HTERT RPE-1 (cell line): Measurements from ENCODE around the gene KAT14.
"Not testable (repeated sequence)": the region's sequence is repeated elsewhere in the genome, so short reads cannot be mapped to it uniquely, and the experiment has no call there.

Source experiments
- in situ Hi-C: fragments of 300-500 bp; cut with MboI; formaldehyde crosslinking; loops from 4 replicates; pipeline ENCODE4 v1.14.3; 2020; ENCODE audit warnings: low sequenced_read_pairs

Gene KAT14, protein sequence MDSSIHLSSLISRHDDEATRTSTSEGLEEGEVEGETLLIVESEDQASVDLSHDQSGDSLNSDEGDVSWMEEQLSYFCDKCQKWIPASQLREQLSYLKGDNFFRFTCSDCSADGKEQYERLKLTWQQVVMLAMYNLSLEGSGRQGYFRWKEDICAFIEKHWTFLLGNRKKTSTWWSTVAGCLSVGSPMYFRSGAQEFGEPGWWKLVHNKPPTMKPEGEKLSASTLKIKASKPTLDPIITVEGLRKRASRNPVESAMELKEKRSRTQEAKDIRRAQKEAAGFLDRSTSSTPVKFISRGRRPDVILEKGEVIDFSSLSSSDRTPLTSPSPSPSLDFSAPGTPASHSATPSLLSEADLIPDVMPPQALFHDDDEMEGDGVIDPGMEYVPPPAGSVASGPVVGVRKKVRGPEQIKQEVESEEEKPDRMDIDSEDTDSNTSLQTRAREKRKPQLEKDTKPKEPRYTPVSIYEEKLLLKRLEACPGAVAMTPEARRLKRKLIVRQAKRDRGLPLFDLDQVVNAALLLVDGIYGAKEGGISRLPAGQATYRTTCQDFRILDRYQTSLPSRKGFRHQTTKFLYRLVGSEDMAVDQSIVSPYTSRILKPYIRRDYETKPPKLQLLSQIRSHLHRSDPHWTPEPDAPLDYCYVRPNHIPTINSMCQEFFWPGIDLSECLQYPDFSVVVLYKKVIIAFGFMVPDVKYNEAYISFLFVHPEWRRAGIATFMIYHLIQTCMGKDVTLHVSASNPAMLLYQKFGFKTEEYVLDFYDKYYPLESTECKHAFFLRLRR

GRCh38 chr20:18137412-18138265, at the start of gene KAT14, which contains the start of gene PET117:
Gene KAT14 (plus strand): TSS chr20:18137863. CDS start chr20:18142661, 4,798 bp downstream.
Gene PET117 (plus strand): TSS chr20:18137863. CDS start chr20:18137956, 93 bp downstream.
- in situ Hi-C loops, result no loop called here

DNA sequence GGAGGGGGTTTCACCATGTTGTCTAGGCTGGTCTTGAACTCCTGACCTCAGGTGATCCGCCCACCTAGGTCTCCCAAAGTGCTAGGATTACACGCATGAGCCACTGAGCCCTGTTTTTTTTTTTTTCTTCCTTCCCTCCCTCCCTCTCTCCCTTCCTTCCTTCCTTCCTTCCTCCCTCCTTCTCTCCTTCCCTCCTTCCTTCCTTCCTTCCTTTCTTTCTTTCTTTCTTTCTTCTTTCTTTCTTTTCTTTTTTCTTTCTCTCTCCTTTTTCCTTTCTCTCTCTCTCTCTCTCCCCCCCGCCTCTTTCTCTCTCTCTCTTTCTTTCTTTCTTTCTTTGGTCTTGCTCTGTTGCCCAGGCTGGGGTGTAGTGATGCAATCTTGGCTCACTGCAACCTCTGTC, 49.4 kb upstream of the KAT14 start:
- in situ Hi-C loops, result not testable (repeated sequence)

- in situ Hi-C loops, result not testable (repeated sequence)
These were observed 48.8 kb upstream of the KAT14 start for GRCh38 chr20:18088841-18089240.

GRCh38 chr20:18090044-18090443, 47.6 kb upstream of the KAT14 start:
- in situ Hi-C loops, result no loop called here

- in situ Hi-C loops, result no loop called here
These were observed 47.2 kb upstream of the KAT14 start for GRCh38 chr20:18090477-18090876.

DNA sequence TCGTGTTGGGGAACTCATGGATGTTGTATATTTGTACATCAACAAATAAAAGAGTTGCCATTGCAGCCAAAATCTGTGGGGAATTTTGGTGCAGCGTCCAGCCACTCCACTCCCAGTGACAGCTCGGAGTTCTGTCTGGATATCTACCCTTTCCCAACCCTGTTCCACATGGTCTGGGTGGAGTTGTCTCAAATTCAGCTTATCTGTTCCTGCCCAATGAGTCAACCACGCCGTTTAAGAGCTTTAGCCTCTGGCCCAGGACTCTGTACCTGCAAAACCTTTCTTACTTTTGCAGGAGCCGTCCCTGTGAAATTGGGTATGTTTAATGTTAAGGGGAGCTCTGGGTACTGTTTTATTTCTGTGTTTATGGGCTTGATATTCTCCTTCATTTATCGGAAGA, 46.0 kb upstream of the KAT14 start:
- in situ Hi-C loops, result no loop called here

DNA sequence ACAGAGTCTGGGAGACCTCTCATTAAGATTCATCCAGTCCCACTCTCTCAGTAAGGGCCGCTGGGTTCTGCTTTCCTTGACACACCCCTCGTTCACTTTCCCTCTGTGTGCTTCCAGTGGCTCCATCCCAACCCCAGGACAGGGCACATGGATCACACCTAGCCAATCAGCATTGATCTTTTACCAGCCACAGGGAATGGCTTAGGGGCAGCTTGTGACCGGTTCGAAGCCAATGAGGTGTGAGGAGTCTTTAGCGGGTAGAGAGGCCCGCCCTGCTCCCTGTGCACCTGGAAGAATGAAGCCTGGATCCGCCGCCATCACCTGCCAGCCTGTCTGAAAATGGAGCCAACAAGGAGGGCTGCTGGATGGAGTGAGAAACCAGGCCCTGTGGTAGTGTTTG, 44.8 kb upstream of the KAT14 start:
- in situ Hi-C loops, result no loop called here

GRCh38 chr20:18093388-18093787, 44.3 kb upstream of the KAT14 start:
- in situ Hi-C loops, result no loop called here

GRCh38 chr20:18094191-18094590, 43.5 kb upstream of the KAT14 start:
- in situ Hi-C loops, result no loop called here

GRCh38 chr20:18100569-18100968, 37.1 kb upstream of the KAT14 start:
- in situ Hi-C loops, result not testable (repeated sequence)

DNA sequence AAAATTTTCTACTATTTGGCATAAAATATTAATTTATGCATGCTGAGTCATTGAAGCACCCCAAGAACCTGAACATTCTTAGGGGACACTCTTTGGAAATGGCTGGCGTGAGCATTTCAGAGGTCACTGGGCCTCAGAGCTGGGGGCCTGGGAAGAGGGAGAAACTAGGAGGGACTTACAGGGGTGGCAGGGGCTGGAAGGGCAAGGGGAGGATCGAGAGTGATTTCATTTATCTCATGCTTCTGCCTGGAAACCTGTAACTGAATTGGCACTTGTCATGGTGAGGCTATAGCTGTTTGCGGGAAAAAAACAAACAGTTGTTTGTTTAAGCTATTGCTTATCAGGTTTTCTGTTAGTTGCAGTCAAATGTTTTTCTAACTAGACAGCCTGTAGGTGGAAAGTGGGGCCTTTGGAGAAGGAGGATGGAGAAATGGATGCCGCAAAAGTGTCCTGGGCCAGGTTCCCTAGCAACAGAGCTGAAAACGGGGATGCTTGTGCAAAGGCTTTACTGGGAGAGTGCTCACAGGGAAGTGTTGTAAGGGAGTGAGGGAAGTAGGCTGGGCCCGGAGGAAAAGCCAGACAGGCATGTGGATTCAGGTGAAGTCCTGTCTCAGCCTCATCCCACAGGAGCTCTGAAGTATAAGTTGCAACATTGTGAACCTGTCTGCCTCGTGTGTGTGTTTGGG, 36.4 kb upstream of the KAT14 start:
- in situ Hi-C loops, result no loop called here

GRCh38 chr20:18103497-18103896, 34.2 kb upstream of the KAT14 start:
- in situ Hi-C loops, result no loop called here

GRCh38 chr20:18108326-18108725, 29.3 kb upstream of the KAT14 start:
- in situ Hi-C loops, result no loop called here

- in situ Hi-C loops, result not testable (repeated sequence)
These were observed 9.1 kb upstream of the KAT14 start for GRCh38 chr20:18128574-18128973.

DNA sequence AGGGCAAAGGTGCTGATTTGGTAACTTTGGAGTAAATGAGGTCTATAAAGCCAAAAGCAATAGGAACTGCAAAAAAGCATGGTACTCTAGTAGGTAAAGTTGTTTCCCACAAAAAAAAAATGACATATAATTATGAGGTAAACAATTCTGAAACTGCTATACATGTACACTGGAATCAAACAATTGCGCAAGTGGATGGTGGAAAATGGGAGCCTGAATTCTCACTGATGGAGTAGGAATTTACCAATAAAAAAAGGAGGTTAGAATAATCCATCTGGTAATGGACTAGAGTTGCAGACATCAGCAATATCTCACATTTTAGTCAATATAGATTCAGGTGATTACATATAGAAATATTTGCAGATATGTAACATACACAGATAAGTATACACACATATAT, 5.0 kb upstream of the KAT14 start:
- in situ Hi-C loops, result no loop called here

DNA sequence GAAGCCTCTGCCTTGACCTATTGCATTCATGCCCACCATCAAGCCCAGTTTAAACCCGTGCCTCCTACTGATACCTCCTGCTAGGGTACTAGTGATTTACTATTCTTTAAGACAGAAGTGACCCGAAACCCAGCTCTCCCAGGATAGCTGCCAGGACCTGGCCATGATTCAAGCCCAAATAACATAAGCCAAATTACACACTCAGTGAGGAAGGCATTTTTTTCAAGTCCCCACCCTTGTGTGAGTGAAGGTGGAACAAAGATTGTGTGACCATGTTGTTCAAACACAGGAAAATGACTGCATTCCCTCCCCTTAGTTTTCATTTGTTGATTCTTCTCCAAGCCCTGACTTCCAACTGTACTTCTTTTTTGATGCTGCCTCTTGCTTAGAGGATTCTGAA, 3.7 kb upstream of the KAT14 start:
- in situ Hi-C loops, result no loop called here

GRCh38 chr20:18138266-18138582, 561 bp downstream of the KAT14 start:
- in situ Hi-C loops, result no loop called here

DNA sequence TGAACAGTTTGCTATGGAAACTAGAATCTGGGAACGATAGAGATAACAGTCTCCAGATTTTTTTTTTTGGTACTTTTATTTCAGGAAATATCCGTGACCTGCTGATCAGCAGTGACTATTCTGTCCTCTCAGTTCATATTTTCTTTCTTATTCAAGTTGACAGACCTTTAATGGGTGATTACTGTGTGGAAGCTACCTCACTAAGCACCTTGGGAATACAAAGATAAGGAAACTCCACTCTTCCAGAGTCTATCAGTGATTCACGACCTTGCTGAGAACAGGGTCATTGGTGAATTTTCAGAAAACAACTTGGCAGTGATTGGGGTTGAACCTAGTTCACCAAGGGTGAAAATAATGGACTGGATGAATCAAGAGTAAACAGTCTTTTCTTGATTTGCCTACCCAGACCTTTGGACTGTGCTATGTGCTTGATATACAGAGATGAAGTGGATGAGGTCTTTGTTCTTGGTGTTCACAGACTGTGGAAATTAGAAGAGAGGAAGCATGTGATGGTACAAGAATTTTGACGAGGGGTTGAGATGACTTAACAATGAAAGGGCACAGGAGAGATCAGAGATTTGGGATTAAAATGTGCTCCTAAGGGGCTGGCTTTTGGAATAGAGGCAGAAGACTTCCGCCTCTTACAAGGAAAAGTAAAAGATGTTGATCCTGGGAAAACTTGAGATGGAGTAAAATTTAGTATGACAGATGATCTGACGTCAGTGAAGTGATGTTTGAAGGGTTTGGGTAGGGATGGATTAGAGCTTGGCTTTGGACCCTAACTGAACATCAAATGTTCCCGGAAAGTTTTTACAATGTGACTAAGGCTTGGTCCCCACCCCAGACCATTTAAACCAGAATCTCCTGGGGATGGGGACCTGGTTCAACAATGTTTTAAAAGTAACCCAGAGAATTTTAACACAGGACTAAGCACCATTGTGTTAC, 1.2 kb downstream of the KAT14 start:
- in situ Hi-C loops, result no loop called here

DNA sequence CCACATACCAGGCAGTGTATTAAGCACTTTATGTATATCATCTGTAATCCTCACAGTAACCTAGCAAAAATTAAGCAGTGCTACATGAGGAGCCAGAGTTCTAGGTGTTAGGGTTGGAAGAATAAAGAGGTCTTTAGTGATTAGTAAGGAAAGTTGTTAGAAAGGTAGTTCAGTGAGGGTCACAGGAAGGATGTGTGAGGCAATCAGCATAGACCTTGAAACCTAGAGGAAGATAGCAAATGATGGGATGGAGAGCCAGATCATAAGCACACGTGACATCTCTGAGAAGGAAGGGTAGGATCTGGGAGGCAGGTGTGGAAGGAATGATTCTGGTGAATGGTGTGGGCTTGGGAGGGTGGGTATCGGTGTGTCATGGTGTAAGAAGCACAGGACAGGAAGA, 2.2 kb downstream of the KAT14 start:
- in situ Hi-C loops, result no loop called here
